GM19395 (cell line): Measurements from ENCODE around the gene SNRNP70.
"Not testable (repeated sequence)": the region's sequence is repeated elsewhere in the genome, so short reads cannot be mapped to it uniquely, and the experiment has no call there.

Experiments used
- ATAC-seq: cut with Tn5 transposase; IDR thresholded peaks from one replicate; pipeline ENCODE4 v1.9.1; 2021; ENCODE audit warnings: mild to moderate bottlenecking, moderate library complexity; ENCODE audit not compliant: unreplicated experiment

The SNRNP70 gene

GRCh38 chr19:49118565-49119410 lies 33.5 kb downstream of the SNRNP70 start, which contains the start of gene C19orf73:
C19orf73 (minus strand) TSS chr19:49119143; CDS start chr19:49119022, 121 bp downstream.
- ATAC-seq: peak; percentile 73

- ATAC-seq: no peak
These were observed 34.4 kb downstream of the SNRNP70 start, which contains the start of gene PPFIA3 for GRCh38 chr19:49119411-49120324. PPFIA3 (plus strand) TSS chr19:49119544; CDS start chr19:49127874, 8,330 bp downstream.

GRCh38 chr19:49120325-49120683 lies 35.1 kb downstream of the SNRNP70 start:
- ATAC-seq: no peak

DNA sequence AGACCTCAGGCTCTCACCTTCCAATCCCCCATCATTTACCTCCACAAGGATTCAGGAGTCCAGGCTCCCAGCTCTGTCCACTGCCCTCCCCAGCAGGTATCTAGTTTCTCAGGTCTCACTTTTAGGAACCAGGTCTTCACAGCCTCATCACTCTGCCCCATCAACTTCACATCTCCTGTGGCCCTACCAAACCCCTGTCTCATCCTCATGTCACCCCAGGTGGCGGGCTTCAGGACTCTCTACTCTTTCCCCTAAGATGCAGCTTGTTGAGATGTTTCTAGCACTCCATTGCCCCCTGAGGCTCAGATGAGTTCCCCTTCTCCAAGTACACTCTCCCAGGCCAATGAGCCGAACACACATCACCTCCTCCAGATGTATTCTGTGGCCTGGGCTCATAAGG lies 35.6 kb downstream of the SNRNP70 start:
- no peak for ATAC-seq

DNA sequence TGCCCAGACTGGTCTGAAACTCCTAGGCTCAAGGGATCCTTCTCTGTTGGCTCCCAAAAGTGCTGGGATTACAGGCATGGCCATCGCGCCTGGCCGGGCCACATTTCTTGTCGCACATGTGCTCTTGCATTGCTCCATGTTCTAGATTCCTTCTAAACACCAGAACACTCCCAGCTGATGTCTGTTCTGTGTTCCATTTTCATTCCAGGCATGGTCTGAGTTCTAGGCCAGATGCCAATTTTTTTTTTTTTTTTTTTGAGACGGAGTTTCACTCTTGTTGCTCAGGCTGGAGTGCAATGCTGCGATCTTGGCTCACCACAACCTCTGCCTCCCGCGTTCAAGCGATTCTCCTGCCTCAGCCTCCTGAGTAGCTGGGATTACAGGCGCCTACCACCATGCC lies 36.6 kb downstream of the SNRNP70 start:
- not testable (repeated sequence) for ATAC-seq

DNA sequence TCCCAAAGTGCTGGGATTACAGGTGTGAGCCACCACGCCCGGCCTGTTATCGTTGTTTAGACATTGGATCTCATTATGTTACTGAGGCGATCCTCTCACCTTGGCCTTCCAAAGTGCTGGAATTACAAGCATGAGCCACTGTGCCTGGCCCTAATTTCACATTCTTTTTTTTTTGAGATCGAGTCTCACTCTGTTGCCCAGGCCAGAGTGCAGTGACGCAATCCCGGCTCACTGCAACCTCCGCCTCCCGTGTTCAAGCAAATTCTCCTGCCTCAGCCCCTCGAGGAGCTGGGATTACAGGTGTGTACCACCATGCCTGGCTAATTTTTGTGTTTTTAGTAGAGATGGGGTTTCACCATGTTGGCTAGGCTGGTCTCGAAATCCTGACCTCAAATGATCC lies 38.0 kb downstream of the SNRNP70 start:
- ATAC-seq: not testable (repeated sequence)

DNA sequence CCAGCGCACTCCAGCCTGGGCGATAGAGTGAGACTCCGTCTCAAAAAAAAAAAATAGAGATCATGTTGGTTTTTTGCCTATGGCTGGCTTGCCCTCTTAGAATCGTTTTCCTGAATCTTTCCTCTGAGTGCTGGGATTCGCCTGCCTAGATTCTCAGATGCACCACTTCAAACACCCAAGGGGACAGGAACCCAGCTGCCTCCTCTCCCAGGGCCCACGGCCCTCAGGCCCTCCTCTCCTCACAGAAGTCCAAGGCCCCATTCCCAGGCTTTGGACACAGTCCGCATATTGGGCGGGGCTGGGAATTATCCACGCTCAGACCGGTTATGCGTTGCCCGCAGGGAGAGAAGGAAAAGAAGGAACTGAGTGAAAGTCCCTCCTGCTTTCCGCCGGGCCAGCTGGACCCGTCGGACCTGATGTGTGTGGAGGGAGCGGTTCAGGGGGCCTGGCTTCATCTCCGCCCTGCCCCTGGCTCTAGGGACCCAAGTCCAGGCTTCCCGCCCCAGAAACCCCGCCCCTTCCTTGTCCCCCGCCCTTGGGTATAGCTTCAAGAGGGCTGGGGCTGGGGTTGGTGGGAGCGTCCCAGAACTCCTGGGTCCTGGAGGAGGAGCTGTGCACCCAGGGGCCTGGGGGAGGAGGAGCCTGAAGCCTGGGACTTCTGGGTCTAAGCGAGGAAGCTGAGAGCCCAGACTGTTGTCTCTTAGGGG lies 39.9 kb downstream of the SNRNP70 start:
- no peak for ATAC-seq

- no peak for ATAC-seq
These were observed 41.3 kb downstream of the SNRNP70 start for GRCh38 chr19:49126575-49126974.

- not testable (repeated sequence) for ATAC-seq
These were observed 42.0 kb downstream of the SNRNP70 start for GRCh38 chr19:49127225-49127624.

GRCh38 chr19:49127674-49128544 lies 42.7 kb downstream of the SNRNP70 start:
- peak; percentile 90 for ATAC-seq

DNA sequence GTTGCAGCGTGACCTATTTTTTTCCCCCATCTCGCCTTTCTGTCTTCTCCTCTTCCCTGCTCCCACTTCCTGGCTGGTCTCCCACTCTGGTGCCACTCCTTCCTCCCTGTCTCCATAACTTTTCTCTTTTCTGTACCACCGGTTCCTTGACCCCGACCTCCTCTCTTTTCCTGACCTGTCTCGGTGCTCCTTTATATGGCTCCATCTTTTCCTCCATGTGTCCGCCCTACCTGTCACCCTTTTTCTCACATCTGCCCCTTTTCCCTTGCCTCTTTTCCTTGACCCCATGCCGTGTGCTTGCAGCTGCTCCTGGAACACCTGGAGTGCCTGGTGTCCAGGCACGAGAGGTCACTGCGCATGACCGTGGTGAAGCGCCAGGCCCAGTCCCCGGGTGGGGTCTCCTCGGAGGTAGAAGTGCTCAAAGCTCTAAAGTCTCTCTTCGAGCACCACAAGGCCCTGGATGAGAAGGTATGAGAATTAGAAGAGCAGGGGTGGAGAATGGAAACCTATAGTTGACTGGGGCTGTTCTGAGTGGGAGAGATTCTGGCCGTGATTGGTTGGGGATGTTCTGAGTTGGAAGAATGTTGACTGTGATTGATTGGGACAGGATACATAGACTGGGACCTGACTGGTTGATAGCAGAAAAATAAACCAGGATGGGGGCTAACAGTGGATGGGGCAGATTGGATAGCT lies 43.4 kb downstream of the SNRNP70 start:
- no peak for ATAC-seq

GRCh38 chr19:49129238-49129583 lies 44.0 kb downstream of the SNRNP70 start:
- no peak for ATAC-seq

- ATAC-seq: no peak
These were observed 45.1 kb downstream of the SNRNP70 start for GRCh38 chr19:49130325-49130724.

DNA sequence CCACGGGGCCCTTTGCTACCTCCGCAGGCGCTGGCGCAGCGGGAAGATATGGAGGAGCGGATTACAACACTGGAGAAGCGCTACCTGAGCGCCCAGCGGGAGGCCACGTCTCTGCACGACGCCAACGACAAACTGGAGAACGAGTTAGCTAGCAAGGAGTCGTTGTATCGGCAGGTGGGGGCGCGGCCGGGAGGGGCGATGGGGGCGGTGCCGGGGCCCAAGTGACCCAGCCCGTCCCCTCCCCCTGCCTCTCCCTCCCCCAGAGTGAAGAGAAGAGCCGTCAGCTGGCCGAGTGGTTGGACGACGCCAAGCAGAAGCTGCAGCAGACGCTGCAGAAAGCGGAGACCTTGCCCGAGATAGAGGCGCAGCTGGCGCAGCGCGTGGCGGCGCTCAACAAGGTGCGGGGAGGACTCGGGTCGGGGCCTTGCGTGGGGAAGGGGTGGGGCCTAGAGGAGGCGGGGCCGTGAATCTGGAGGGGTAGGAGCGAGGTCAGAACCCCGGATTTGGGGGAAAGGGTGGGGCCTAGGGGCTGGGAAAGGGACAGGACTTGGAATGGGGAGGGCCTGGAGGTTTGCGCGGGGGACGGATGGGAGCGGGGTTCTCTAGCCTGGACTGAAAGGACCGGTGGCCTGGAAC lies 47.8 kb downstream of the SNRNP70 start:
- no peak for ATAC-seq

GRCh38 chr19:49133621-49134454 lies 48.6 kb downstream of the SNRNP70 start:
- no peak for ATAC-seq

- no peak for ATAC-seq
These were observed 50.4 kb downstream of the SNRNP70 start for GRCh38 chr19:49135686-49136085.

GRCh38 chr19:49136771-49137171 lies 51.5 kb downstream of the SNRNP70 start:
- no peak for ATAC-seq

DNA sequence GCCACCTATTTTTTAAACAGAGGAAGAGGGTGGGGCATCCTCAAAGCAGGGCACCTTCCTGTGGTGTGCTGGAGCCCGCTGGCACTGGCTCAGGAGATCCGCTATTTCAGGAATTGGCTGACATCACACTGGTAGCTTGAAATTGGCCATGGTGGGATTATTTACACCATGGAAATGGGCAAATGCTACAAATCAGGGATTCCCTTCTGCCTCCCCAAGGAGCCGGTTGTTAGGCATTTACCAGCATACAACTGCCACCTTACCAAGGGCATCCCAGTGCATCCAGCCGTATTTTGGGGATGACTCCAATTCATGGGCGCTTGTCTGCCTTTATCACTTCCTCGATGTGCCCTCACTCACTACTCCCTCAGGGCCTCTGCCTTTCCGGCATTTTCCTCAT lies 55.7 kb downstream of the SNRNP70 start:
- no peak for ATAC-seq
